HG02642 (cell line): ENCODE results near the gene PHYH.
"Not testable (repeated sequence)": the region's sequence is repeated elsewhere in the genome, so short reads cannot be mapped to it uniquely, and the experiment has no call there.

Source experiments
- ATAC-seq: cut with Tn5 transposase; IDR thresholded peaks from one replicate; pipeline ENCODE4 v1.9.1; 2021; ENCODE audit warnings: mild to moderate bottlenecking; ENCODE audit not compliant: unreplicated experiment, poor library complexity

PHYH gene

GRCh38 chr10:13299437-13300287, at the start of gene PHYH:
Gene PHYH (minus strand): TSS chr10:13300064. CDS start chr10:13300042, 22 bp downstream.
- peak; percentile 73 for ATAC-seq

DNA sequence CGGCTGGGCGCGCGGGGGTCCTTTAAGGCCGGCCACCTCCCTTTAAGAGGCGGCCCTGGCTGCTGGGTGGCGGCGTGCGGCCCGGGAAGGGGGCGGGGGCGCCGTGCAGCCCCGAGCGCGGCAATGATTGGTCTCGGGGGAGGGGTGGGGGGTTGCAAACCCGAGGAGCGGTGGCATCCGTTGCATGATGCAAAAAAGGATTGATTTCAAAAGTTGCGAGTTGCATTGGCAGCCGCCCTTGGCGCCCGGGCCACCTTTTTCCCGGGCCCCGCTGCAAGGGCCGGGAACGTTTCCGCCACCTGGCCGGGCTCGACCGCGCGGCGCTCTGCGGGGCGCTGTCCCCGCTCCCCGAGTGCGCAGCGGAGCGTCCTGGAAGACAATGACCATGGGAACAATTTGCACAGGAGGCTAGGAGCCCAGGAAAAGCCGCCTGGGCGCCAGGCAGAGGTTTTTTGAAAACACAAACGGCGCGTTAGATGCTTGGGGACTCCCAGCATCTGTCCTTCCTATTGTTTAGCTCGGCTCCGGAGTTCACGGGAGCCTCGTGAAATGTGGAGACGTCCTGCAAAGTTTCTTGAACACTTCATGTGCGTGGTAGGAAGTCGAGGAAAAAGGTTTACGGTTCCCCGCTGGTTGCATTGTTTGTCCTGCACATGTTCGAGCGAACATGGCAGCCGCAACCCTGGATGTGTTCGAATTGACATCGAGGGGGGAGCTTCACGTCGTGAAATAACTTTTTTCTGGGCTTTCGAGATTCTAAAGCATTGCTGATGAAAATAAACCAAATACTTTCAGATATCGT, 48.6 kb upstream of the PHYH start, which contains the start of gene SEPHS1:
Gene SEPHS1, minus strand, starts transcription at position 78 of the 802 bp plus-strand sequence. CDS start 3,343 bp downstream, outside the sequence.
- ATAC-seq: peak; percentile 68

DNA sequence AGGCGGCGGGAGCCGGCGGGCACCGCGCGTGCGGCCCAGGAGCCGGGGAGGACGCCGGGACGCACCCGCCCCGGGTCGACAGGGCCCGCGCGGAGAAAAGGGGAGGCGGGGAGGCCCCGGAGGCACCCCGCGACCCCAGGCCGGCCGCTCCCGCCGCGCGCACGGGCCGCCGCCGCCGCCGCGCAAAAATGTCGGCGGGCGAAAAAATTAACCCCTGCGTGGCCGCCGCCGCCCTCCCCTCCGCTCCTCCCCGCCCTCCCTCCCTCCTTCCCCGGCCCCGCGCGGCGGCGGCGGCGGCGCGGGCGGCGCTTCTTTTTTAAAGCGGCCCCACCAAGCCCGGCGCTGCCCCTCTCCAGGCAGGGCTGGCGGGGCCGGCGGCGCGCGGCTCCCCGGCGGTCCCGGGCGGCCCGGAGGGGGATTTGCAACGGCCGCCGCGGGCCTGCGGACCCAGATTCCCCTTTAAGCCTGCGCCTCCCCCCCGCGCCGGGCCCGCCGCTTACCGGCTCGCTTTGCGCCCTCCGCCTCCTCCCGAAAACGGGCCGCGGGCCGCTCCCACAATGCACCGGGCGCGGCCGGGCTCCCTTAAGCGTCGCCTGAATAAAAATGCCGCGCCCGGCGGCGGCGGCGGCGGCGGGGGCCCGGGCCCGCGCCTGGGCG, 47.8 kb upstream of the PHYH start:
- peak; percentile 58 for ATAC-seq

- ATAC-seq: peak; percentile 32
These were observed 47.2 kb upstream of the PHYH start for GRCh38 chr10:13347043-13347499.

DNA sequence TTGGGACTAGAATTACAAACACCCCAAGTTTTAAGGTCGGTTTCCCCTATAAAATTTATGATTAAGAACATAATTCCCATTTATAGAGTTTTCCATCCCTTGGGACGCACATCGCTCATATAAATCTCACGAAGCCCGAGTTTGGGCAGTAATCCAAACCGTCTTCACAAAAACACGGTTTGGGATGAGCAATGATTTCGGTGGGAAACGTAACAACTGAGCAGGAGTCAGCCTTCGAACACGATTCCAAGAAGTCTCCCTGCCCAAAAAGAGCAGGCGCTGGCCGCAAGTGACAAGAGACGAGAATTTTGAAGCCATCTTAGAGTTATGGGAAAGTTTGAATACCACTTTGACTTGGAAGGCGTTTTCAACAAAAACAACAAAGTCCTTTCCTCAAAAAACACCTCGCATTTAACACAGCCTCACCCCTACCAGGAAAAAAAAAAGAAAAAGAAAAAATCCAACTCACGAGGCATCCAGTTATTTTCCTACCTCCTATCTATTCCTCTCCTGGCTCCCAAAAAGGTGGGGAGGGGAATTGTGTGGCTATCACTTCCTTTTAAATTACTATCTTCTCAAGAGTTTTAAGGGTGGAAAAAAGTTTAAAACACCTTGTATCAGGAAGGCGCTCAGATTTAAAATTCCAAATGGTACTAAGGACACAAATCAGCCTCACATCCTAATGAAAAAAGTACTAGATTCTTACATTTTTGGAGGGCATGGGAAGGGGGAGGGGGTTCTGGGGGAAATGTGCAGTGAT, 46.6 kb upstream of the PHYH start:
- no peak for ATAC-seq

GRCh38 chr10:13340626-13341376, 40.9 kb upstream of the PHYH start:
- ATAC-seq: peak; percentile 92

GRCh38 chr10:13340068-13340467, 40.2 kb upstream of the PHYH start:
- ATAC-seq: no peak

DNA sequence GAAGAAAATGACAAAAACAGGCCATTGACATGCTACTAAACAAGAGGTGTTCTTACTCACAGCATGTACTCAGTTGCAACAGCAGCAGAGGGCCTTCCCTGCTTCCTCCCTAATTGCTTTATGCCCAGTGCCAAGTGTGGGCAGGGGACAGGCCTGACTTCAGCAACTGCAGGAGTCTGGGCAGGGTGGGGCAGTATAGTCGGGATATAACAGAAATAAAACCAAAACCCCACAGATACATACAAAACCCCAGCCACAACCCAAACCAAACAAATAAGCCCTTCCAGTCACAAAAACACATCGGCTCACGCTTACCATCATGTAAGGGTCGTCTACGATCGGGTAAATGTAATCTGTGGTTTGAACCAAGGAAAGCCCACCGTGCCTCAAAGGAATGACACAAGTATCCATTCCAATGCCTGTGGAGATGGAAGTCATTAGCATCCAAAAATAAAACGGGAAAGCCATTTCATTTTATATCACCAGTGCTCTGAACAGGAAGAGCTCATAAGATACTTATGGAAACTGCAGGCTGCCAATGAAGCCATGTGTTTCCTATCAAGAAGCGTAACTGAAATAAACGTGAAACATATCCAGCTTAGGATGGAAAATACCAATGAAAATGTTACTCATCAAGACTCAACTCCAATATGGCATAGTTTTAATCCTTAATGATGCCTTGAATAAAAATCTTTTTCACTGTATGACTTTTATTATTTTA, 38.7 kb upstream of the PHYH start:
- ATAC-seq: no peak

DNA sequence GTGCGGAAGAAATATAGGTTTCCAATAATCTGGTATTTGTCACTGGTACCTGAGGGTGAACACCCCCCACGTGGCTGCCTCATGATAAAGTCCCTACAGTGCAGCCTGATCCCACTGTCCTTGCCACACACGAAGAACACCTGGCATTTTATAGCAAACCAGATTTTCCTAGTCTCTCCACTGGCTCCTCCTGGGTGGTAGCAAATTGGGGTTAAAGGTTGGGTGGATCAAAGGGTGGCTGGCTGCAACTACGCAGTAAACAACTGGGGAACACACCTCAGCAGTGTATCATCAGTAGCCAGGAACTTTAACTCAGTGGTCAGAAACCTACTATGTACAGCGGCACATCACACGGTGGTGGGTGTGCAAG, 37.9 kb upstream of the PHYH start:
- ATAC-seq: no peak

GRCh38 chr10:13337128-13337826, 37.4 kb upstream of the PHYH start:
- no peak for ATAC-seq

- ATAC-seq: no peak
These were observed 36.0 kb upstream of the PHYH start for GRCh38 chr10:13335881-13336280.

DNA sequence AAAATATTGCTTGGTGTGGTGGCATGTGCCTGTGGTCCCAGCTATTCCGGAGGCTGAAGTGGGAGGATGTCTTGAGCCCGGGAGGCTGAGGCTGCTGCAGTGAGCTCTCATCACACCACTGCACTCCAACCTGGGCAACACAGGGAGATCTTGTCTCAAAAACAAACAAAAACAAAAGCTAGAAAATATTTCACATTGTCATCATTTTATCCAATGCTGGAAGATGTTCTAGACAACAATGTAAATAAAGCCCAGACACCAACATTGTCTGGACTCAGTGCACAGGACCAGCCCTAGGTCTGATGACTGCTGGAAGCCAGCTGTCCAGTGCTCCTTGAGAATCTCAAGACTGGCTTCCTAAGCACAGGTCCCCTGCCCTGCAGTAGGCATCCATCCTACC, 34.7 kb upstream of the PHYH start:
- no peak for ATAC-seq

DNA sequence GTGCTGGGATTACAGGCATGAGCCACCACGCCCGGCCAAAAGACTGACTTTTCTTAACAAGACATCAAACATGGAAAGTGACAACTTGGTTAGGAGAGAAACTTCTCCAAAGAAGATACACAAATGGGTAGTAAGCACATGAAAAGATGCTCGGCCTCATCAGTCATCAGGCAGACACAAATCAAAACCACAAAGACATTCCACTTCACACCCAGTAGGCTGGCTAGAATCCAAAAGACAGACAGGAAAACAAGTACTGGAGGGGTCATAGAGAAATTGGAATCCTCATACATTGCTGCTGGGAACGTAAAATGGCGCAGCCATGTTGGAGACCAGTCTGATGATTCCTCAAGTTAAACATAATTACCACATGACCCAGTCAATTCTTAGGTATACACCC, 31.8 kb upstream of the PHYH start:
- no peak for ATAC-seq

DNA sequence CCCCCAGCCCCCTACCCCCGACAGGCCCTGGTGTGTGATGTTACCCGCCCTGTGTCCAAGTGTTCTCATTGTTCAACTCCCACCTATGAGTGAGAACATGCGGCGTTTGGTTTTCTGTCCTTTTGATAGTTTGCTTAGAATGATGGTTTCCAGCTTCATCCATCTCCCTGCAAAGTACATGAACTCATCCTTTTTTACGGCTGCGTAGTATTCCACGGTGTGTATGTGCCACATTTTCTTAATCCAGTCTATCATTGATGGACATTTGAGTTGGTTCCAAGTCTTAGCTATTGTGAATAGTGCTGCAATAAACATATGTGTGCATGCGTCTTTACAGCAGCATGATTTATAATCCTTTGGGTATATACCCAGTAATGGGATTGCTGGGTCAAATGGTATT, 31.1 kb upstream of the PHYH start:
- not testable (repeated sequence) for ATAC-seq

DNA sequence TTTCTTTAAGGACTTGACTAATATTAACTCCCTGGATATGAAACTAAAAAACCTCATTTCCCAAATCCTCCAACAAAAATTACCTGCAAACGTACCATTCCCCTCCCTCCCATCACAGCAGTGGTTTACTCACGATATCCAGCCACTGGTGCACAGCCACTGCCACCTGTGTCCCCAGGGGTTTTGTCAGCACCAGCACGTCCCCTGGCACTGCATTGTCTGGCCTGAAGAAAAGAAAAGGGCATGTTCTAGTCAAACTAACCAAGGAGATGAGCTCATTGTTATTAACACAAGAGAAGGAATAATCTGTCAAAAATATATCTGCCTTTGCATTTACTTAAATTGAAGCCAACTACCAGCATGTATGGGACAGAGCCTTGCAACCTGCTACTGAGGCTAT, 29.7 kb upstream of the PHYH start:
- ATAC-seq: no peak

DNA sequence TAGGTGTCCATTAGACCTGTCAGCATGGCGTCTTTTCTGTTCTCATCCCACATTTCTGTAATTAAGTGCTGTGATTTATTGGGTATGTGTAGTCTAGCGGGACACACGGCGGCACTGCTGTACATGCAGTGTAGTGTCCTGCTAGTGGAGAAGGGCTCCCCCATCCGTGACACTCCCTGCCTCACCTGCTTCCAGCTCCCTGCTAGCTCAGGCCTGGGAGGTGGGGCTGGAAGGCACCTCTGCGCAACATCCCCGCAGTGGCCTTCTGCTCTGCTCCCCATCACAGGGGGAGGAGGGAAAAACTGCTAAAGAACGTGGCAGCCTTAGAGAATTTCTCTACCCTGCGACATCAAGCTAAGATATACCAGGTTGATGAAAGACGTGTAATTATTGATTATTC, 28.7 kb upstream of the PHYH start:
- ATAC-seq: no peak

DNA sequence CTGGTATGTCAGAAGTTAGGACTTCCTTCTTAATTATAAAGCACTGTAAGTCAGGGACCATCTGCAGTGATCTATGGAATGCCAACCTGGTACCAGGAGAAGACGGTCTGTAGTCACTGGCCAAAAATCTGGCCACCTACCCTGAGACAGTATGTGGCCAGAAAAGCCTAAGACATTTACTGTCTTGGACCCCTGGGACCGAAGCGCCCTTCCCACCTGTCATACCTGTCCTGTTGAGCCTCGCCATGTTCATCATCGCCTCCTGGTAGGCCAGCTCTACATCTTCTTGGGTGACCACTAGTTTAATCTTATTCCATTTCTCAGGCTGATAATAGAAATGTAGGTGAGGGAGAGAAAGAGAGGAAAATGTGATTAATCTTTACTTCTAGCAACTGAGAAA, 28.3 kb upstream of the PHYH start:
- no peak for ATAC-seq

DNA sequence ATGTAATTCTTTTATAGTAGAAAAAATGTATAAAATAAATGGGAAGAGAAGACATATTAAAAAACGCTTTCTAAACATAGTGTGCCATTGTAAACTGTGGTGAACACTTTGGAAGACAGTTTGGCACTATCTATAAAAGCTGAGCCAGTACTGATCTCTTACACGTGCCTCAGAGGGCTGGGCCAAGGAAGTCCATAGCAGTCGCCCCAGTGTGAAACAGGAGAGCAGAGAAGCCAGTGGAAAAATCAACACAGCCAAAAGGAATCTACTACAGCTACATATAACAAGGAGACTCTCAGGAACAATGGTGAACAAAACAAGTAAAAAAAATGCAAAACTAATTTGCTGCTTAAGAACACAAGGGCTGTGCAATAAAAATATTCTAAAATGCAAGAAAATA, 27.7 kb upstream of the PHYH start:
- no peak for ATAC-seq
